Neural cell (in vitro differentiated cells): Measurements from ENCODE around the gene IFNGR2. TPM values are rescaled to one million over a fixed set of nuclear protein-coding genes. Genes with fewer than 3 reads are reported as not detected.
"Not testable (repeated sequence)": the region's sequence is repeated elsewhere in the genome, so short reads cannot be mapped to it uniquely, and the experiment has no call there.

Experiments
- H2AFZ ChIP-seq: fragments of 200-600, 300-800 bp; sonication (generic), shearing (Covaris generic); 2 replicates; pipeline ENCODE4 v1.6.0; 2014; ENCODE audit warnings: low read depth, mild to moderate bottlenecking, antibody characterized with exemption, low read length, moderate library complexity
- H3F3A ChIP-seq: fragments of 200-600 bp; shearing (Covaris generic); 2 replicates; pipeline ENCODE4 v1.6.1; 2016; ENCODE audit warnings: mild to moderate bottlenecking, moderate library complexity, mixed read lengths, antibody characterized with exemption, low read length; ENCODE audit not compliant: insufficient read depth, poor library complexity, severe bottlenecking
- H3K27ac ChIP-seq: fragments of 200-600, 300-800 bp; sonication (generic), shearing (Covaris generic); 2 replicates; pipeline ENCODE4 v1.5.1; 2014; ENCODE audit warnings: mild to moderate bottlenecking, low read length, moderate library complexity
- H3K27me3 ChIP-seq: fragments of 300-800, 200-600 bp; sonication (generic), shearing (Covaris generic); 2 replicates; pipeline ENCODE4 v1.6.0; 2014; ENCODE audit warnings: mild to moderate bottlenecking, low read depth, low read length, moderate library complexity; ENCODE audit not compliant: insufficient read depth
- H3K36me3 ChIP-seq: fragments of 300-800, 200-600 bp; sonication (generic), shearing (Covaris generic); 2 replicates; pipeline ENCODE4 v1.5.1; 2014; ENCODE audit warnings: mild to moderate bottlenecking, antibody characterized with exemption, low read length, moderate library complexity; ENCODE audit not compliant: insufficient read depth
- H3K4me2 ChIP-seq: fragments of 300-800, 200-600 bp; sonication (generic), shearing (Covaris generic); 2 replicates; pipeline ENCODE4 v1.6.0; 2014; ENCODE audit warnings: mild to moderate bottlenecking, low read length
- H3K4me3 ChIP-seq: fragments of 300-800, 200-600 bp; sonication (generic), shearing (Covaris generic); 2 replicates; pipeline ENCODE4 v1.5.1; 2014; ENCODE audit warnings: mild to moderate bottlenecking, low read length, moderate library complexity
- H3K79me2 ChIP-seq: fragments of 200-600 bp; shearing (Covaris generic); replicated peaks from 2 replicates; pipeline ENCODE4 v1.6.0; 2014; ENCODE audit warnings: mild to moderate bottlenecking, low read length, moderate library complexity; ENCODE audit not compliant: insufficient read depth
- H3K9ac ChIP-seq: fragments of 300-800, 200-600 bp; sonication (generic), shearing (Covaris generic); 2 replicates; pipeline ENCODE4 v1.6.1; 2016; ENCODE audit warnings: mild to moderate bottlenecking, low read length, mixed read lengths
- H3K9me2 ChIP-seq: fragments of 200-600 bp; shearing (Covaris generic); 2 replicates; pipeline ENCODE4 v1.6.1; 2016; ENCODE audit warnings: mild to moderate bottlenecking, low read length, mixed read lengths; ENCODE audit not compliant: insufficient read depth
- H3K9me3 ChIP-seq: fragments of 200-600, 300-800 bp; sonication (generic), shearing (Covaris generic); 2 replicates; pipeline ENCODE4 v1.6.1; 2016; ENCODE audit warnings: mild to moderate bottlenecking, mixed run types, low read length, moderate library complexity, mixed read lengths
- H4K20me1 ChIP-seq: fragments of 200-600 bp; shearing (Covaris generic); 2 replicates; pipeline ENCODE4 v1.6.1; 2016; ENCODE audit warnings: mild to moderate bottlenecking, mixed run types; ENCODE audit not compliant: insufficient read depth
- EP300 ChIP-seq: fragments of 450-650 bp; conservative IDR thresholded peaks from 2 replicates; pipeline ENCODE4 v1.6.1; 2014; ENCODE audit warnings: antibody characterized with exemption, mild to moderate bottlenecking, moderate library complexity; ENCODE audit not compliant: poor library complexity, severe bottlenecking
- EZH2 ChIP-seq: fragments of 200-600, 300-800 bp; shearing (Covaris generic), sonication (generic); IDR thresholded peaks from 2 replicates; pipeline ENCODE4 v1.6.1; 2014; ENCODE audit warnings: antibody characterized with exemption, low read length, borderline replicate concordance, mild to moderate bottlenecking; ENCODE audit not compliant: insufficient read depth, poor library complexity, severe bottlenecking
- MXI1 ChIP-seq: fragments of 450-650 bp; conservative IDR thresholded peaks from 2 replicates; pipeline ENCODE4 v1.6.1; 2014; ENCODE audit warnings: antibody characterized with exemption, mild to moderate bottlenecking; ENCODE audit not compliant: poor library complexity, severe bottlenecking
- POLR2AphosphoS5 ChIP-seq: IDR thresholded peaks from 2 replicates; pipeline ENCODE4 v1.6.1; 2012
- RAD21 ChIP-seq: fragments of 450-650 bp; conservative IDR thresholded peaks from 2 replicates; pipeline ENCODE4 v1.6.1; 2014; ENCODE audit warnings: antibody characterized with exemption, mild to moderate bottlenecking, moderate library complexity
- REST ChIP-seq: IDR thresholded peaks from 2 replicates; pipeline ENCODE4 v1.6.1; 2012; ENCODE audit warnings: borderline replicate concordance
- SMC3 ChIP-seq: fragments of 450-650 bp; conservative IDR thresholded peaks from 2 replicates; pipeline ENCODE4 v1.6.1; 2014; ENCODE audit warnings: antibody characterized with exemption, mild to moderate bottlenecking, moderate library complexity; ENCODE audit not compliant: poor library complexity
- TAF1 ChIP-seq: IDR thresholded peaks from 2 replicates; pipeline ENCODE4 v1.6.1; 2012; ENCODE audit warnings: low read depth
- polyA plus RNA-seq: library from polyadenylated mRNA; depleted of rRNA; stranded (reverse); fragments of >200 nt; gene quantifications from 2 replicates; pipeline ENCODE4 v1.2.3, GENCODE V29; 2014
- TF ChIP-seq, protein P1 (sequence below): fragments of 450-650 bp; IDR thresholded peaks from 2 replicates; pipeline ENCODE4 v1.5.1; 2014; ENCODE audit warnings: antibody characterized with exemption, mild to moderate bottlenecking, moderate library complexity; ENCODE audit not compliant: poor library complexity, severe bottlenecking

The IFNGR2 gene
- polyA plus RNA-seq, 1 donor from 2014 or later = 57.2 TPM

- Histone ChIP-seq H3K9ac (no peak overlapping the region), H2AFZ (no peak overlapping the region), H3K27ac (no peak overlapping the region), H3F3A (no peaks in the 10 kb centered on the region), H3K9me3 (no peaks in the 10 kb centered on the region), H4K20me1 (no peaks in the 10 kb centered on the region), H3K9me2 (no peaks in the 10 kb centered on the region), H3K79me2 (no peaks in the 10 kb centered on the region), H3K4me3 (no peak overlapping the region), H3K36me3 (no peaks in the 10 kb centered on the region), H3K4me2 (no peak overlapping the region), H3K27me3 (no peaks in the 10 kb centered on the region)
- TF ChIP-seq POLR2AphosphoS5 (no peak), RAD21 (no peak), SMC3 (no peak)
Measured at GRCh38 chr21:33444499-33444898, 41.3 kb downstream of the IFNGR2 start.

DNA sequence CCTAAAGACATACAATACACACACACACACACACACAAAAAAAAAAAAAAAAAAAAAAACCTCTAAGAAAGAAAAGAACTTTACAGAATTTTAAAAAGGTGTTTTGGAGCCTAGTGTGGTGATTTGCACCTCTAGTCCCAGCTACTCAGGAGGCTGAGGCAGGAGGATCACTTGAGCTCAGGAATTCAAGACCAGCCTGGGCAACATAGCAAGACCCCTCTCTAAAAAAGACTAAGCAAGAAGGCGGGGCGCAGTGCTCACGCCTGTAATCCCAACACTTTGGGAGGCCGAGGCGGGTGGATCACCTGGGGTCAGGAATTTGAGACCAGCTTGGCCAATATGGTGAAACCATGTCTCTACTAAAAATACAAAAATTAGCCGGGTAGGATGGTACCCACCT lies 43.4 kb downstream of the IFNGR2 start:
- not testable (repeated sequence) for H3K27ac ChIP-seq, H3K36me3 ChIP-seq, H3K9me3 ChIP-seq, H3K79me2 ChIP-seq, H3K4me2 ChIP-seq, H3K27me3 ChIP-seq, H3K4me3 ChIP-seq, H3F3A ChIP-seq, H3K9ac ChIP-seq, H2AFZ ChIP-seq, H4K20me1 ChIP-seq, H3K9me2 ChIP-seq

GRCh38 chr21:33449616-33450015 lies 46.4 kb downstream of the IFNGR2 start:
- Histone ChIP-seq H3K4me2 (no peak overlapping the region), H3K27me3 (no peaks in the 10 kb centered on the region), H3K79me2 (no peaks in the 10 kb centered on the region), H3K9me3 (no peaks in the 10 kb centered on the region), H3K4me3 (no peak overlapping the region), H3K36me3 (no peaks in the 10 kb centered on the region), H3K9ac (no peak overlapping the region), H3F3A (no peaks in the 10 kb centered on the region), H3K27ac (no peak overlapping the region), H2AFZ (no peak overlapping the region), H3K9me2 (no peaks in the 10 kb centered on the region), H4K20me1 (no peaks in the 10 kb centered on the region)
- TF ChIP-seq TAF1 (no peak), EP300 (no peak), RAD21 (no peak), MXI1 (no peak), SMC3 (no peak), POLR2AphosphoS5 (no peak), EZH2 (no peak), REST (no peak)
- TF ChIP-seq, protein P1, sequence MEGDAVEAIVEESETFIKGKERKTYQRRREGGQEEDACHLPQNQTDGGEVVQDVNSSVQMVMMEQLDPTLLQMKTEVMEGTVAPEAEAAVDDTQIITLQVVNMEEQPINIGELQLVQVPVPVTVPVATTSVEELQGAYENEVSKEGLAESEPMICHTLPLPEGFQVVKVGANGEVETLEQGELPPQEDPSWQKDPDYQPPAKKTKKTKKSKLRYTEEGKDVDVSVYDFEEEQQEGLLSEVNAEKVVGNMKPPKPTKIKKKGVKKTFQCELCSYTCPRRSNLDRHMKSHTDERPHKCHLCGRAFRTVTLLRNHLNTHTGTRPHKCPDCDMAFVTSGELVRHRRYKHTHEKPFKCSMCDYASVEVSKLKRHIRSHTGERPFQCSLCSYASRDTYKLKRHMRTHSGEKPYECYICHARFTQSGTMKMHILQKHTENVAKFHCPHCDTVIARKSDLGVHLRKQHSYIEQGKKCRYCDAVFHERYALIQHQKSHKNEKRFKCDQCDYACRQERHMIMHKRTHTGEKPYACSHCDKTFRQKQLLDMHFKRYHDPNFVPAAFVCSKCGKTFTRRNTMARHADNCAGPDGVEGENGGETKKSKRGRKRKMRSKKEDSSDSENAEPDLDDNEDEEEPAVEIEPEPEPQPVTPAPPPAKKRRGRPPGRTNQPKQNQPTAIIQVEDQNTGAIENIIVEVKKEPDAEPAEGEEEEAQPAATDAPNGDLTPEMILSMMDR = no peak
